ENCODE results near the gene TOP1. TPM values are rescaled to one million over a fixed set of nuclear protein-coding genes. Genes with fewer than 3 reads are reported as not detected.
A peak's percentile ranks its signal among the peaks of the same experiment; 100 is the strongest.

Gene TOP1
- total RNA-seq, 1 donor from 2014 or later = 17.2 TPM

DNA sequence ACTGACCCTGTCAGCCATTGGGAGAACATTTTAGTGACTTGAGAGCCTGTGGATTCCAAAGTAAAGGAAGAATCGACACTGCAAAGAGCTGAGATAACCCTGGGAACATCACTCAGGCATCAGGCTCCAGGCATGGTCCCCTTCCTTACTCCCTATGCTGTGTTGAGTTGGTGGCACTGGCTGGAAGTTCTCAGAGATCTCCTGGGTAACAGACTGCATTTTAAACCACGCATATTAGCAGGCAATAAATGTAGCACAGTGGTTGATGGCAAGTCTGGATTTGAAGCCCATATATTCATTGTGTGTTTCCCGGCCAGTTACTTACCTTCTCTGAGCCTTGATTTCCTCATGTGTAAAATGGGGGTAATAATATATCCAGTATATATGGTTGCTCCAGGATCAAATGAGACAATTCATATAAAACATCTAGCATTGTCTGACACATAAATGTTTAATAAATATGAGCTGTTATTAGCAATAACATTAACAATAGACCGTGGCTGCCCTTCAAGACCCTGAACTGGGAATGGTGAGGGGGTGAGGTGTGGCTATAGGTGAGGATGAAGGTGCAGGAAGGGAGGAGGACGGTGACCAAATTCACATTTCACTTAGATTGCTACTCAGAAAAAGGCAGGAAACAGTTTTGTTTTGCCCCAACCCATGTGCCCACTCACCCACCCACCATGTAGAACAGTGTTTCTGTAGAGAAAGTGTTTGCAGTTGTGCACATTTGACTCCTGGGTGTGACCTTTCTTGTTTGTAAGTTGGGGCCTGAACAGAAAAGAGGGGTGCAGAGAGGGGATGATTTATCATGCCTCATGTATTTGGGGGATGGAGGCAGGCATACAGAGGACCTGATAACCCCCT is 110.8 kb downstream of the TOP1 start:
- Histone ChIP-seq H3K4me1 (ENCODE audit: control insufficient read depth in 3 of 3, insufficient read depth in 3 of 3, low read length in 3 of 3) (peaks cover 50 to 71% (median 58%) of the 10 kb centered on the region in 3 donors), H3K27me3 (ENCODE audit: control insufficient read depth in 3 of 3, insufficient read depth in 3 of 3, low read length in 3 of 3) (no peaks in the 10 kb centered on the region)

DNA sequence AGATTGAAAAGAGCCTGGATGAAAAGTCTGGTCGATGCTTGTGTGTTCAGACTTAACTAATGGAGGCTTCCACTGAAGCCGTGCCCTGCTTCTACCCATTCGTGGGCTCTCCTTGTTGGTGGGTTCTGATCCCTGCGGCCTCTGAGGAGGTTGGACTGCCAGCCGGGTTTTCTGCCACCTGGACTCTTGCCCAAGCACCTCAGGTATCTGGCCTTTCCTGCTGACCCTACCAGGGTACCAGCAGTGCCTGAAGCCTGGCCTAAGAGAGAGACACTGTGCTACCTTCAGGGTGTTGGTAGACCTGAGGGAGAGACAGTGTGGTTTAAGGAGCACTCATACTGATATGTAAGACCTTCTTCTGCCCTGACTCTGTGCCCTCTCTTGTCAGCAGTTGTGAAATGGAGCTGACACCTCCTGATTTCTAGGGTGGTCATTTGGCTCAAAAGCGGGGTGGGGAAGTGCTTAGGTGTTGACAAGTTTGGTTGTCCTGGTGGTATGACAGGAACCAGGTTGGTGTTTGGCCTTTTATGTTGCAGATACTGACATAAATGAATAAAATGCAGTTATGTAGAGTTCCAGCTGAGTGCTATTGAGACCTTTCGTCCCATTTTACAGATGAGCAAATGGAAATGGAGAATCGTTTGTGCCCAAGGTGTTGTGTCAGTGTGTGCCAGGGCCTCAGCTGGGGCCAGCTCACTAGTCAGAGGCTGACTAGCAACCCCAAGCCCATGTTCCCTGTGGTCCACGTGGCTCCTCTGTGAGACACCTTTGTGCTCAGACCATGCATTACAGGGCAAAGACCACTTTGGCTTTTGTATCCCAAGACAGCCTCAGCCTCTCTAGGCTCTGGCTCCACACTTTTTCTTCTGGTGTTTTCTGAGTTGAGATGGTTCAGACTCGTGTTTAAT is 111.9 kb downstream of the TOP1 start:
- Histone ChIP-seq H3K4me3 (ENCODE audit: low read length in 3 of 3) (peak overlapping the region in 2 of 3 donors; percentile 1 to 13), H3K9me3 (ENCODE audit: control insufficient read depth in 3 of 3, low read length in 3 of 3) (no peaks in the 10 kb centered on the region), H3K9ac (ENCODE audit: low read depth in 1 of 3, low read length in 3 of 3) (peak overlapping the region; percentile 5 to 94 (median 26)), H3K27me3 (ENCODE audit: control insufficient read depth in 3 of 3, insufficient read depth in 3 of 3, low read length in 3 of 3) (no peaks in the 10 kb centered on the region), H3K4me1 (ENCODE audit: control insufficient read depth in 3 of 3, insufficient read depth in 3 of 3, low read length in 3 of 3) (peaks cover 56 to 79% (median 69%) of the 10 kb centered on the region in 3 donors), H3K36me3 (ENCODE audit: control insufficient read depth in 3 of 3, insufficient read depth in 3 of 3, low read length in 3 of 3) (no peaks in the 10 kb centered on the region), H3K27ac (ENCODE audit: low read depth, low read length) (peak overlapping the region; percentile 64)

More for the DNA sequence above, 110.8 kb downstream of the TOP1 start:
- Histone ChIP-seq H3K27ac (ENCODE audit: low read depth, low read length) (peak overlapping the region; percentile 78), H3K4me3 (ENCODE audit: low read length in 3 of 3) (peak overlapping the region; percentile 69 to 87 (median 75)), H3K9ac (ENCODE audit: low read depth in 1 of 3, low read length in 3 of 3) (peak overlapping the region; percentile 49 to 94 (median 81)), H3K36me3 (ENCODE audit: control insufficient read depth in 3 of 3, insufficient read depth in 3 of 3, low read length in 3 of 3) (no peaks in the 10 kb centered on the region), H3K9me3 (ENCODE audit: control insufficient read depth in 3 of 3, low read length in 3 of 3) (no peaks in the 10 kb centered on the region)

DNA sequence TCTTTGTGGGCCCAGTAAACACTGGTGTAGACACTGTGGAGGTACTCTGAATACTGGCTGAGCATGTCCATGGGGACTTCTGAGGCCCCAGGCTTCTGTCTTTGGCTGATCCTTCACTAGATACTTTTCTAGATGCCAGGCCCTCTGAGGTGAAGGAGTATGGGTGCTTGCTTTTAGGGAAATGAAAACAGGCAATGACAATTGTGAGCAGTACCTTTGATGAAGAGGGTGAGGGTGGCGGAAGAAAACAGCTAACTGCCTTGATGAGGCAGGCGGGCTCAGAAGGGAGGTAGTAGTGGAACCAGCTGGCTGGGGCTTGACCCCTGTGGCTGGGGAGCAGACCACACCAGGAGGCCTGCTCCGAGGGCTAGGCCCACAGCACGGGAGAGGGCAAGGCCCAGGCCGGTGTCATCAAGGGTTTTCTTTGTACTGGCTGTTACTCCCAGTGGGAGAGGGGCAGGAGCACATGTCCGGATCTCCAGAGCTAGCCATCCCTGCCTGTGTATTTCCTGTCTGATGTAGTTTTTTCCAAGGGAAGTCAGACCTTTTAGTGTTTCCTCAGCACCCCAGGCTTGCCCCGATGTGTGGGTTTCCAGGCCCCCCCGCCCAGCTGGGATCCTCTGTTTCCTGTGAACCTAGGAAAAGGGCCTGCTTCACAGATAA is 112.7 kb downstream of the TOP1 start:
- H3K9me3 ChIP-seq (ENCODE audit: control insufficient read depth in 3 of 3, low read length in 3 of 3) = no peaks in the 10 kb centered on the region
- peak overlapping the region in 1 of 3 donors; percentile 13 for H3K4me3 ChIP-seq (ENCODE audit: low read length in 3 of 3)
- H3K4me1 ChIP-seq (ENCODE audit: control insufficient read depth in 3 of 3, insufficient read depth in 3 of 3, low read length in 3 of 3) = peaks cover 63 to 80% (median 73%) of the 10 kb centered on the region in 3 donors
- H3K27me3 ChIP-seq (ENCODE audit: control insufficient read depth in 3 of 3, insufficient read depth in 3 of 3, low read length in 3 of 3) = no peaks in the 10 kb centered on the region
- H3K9ac ChIP-seq (ENCODE audit: low read depth in 1 of 3, low read length in 3 of 3) = peak overlapping the region in 2 of 3 donors; percentile 3 to 26
- peak overlapping the region; percentile 64 for H3K27ac ChIP-seq (ENCODE audit: low read depth, low read length)
- H3K36me3 ChIP-seq (ENCODE audit: control insufficient read depth in 3 of 3, insufficient read depth in 3 of 3, low read length in 3 of 3) = no peaks in the 10 kb centered on the region

DNA sequence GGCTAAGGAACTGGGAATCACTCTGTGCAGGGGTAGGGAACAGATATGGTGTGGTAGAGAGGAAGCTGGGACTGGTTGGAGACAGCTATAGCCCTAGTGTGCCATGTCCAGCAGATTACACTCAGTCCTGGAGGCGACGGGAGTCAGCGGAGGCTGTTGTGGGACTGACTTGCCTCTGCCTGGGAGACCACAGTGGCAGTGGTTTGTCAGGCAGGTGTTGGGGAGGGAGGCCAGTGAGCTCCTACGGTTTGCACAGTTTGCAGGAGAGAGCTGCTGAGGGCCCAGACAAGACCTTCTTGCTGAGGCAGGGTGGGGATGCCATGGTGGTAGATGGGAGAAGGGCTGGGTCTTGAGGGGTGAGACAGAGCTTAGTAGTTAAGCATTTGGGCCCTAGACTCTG is 113.6 kb downstream of the TOP1 start:
- Histone ChIP-seq H3K36me3 (ENCODE audit: control insufficient read depth in 3 of 3, insufficient read depth in 3 of 3, low read length in 3 of 3) (no peaks in the 10 kb centered on the region), H3K4me1 (ENCODE audit: control insufficient read depth in 3 of 3, insufficient read depth in 3 of 3, low read length in 3 of 3) (peaks cover 69 to 86% (median 79%) of the 10 kb centered on the region in 3 donors), H3K9ac (ENCODE audit: low read depth in 1 of 3, low read length in 3 of 3) (peak overlapping the region in 2 of 3 donors; percentile 16 to 63), H3K9me3 (ENCODE audit: control insufficient read depth in 3 of 3, low read length in 3 of 3) (no peaks in the 10 kb centered on the region), H3K4me3 (ENCODE audit: low read length in 3 of 3) (peak overlapping the region in 1 of 3 donors; percentile 8), H3K27ac (ENCODE audit: low read depth, low read length) (no peak overlapping the region), H3K27me3 (ENCODE audit: control insufficient read depth in 3 of 3, insufficient read depth in 3 of 3, low read length in 3 of 3) (no peaks in the 10 kb centered on the region)

DNA sequence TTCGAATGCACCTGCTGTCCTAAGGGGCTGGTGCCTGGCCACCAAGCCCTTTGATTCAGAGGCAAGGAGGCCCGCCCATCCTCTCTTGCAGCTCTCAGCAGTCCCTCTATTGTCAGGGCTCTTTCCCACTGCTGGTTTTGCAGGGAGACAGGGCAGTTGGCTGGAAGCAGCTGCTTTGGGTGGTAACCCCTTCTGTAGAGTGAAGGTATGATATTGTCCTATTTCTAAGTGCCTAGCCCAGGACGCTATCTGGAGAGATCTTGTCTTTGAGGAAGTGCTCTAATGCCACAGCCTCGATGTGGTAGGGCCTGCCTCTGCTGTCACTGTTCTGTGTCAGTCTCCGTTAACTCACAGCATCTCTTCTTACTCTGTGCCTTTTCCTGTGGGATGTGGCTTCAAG is 114.3 kb downstream of the TOP1 start:
- Histone ChIP-seq H3K36me3 (ENCODE audit: control insufficient read depth in 3 of 3, insufficient read depth in 3 of 3, low read length in 3 of 3) (no peaks in the 10 kb centered on the region), H3K27ac (ENCODE audit: low read depth, low read length) (no peak overlapping the region), H3K9me3 (ENCODE audit: control insufficient read depth in 3 of 3, low read length in 3 of 3) (no peaks in the 10 kb centered on the region), H3K4me3 (ENCODE audit: low read length in 3 of 3) (no peak overlapping the region), H3K9ac (ENCODE audit: low read depth in 1 of 3, low read length in 3 of 3) (no peak overlapping the region), H3K4me1 (ENCODE audit: control insufficient read depth in 3 of 3, insufficient read depth in 3 of 3, low read length in 3 of 3) (peaks cover 74 to 92% (median 85%) of the 10 kb centered on the region in 3 donors), H3K27me3 (ENCODE audit: control insufficient read depth in 3 of 3, insufficient read depth in 3 of 3, low read length in 3 of 3) (no peaks in the 10 kb centered on the region)

DNA sequence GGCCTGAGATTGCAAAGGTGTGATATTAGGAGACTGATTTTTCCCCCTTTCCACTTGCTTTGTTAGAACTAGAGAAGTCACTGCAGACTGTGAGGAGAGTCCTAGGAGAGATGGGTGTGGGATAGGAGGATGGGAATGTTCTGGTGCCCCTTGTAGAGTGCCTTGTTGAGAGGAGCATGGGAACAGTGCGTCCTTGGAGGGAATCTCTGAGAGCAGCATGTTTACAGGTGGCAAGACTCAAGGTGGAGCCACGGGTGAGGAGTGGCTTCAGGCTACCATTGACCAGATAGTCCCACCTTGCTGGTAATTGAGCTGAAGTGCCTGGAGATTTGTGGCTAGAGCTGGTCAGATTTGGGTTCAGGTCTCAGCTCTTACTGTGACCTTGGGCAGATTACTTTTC is 114.7 kb downstream of the TOP1 start:
- no peak overlapping the region for H3K9ac ChIP-seq (ENCODE audit: low read depth in 1 of 3, low read length in 3 of 3)
- peaks cover 79 to 95% (median 87%) of the 10 kb centered on the region in 3 donors for H3K4me1 ChIP-seq (ENCODE audit: control insufficient read depth in 3 of 3, insufficient read depth in 3 of 3, low read length in 3 of 3)
- H3K36me3 ChIP-seq (ENCODE audit: control insufficient read depth in 3 of 3, insufficient read depth in 3 of 3, low read length in 3 of 3) = no peaks in the 10 kb centered on the region
- no peaks in the 10 kb centered on the region for H3K9me3 ChIP-seq (ENCODE audit: control insufficient read depth in 3 of 3, low read length in 3 of 3)
- no peak overlapping the region for H3K4me3 ChIP-seq (ENCODE audit: low read length in 3 of 3)
- no peaks in the 10 kb centered on the region for H3K27me3 ChIP-seq (ENCODE audit: control insufficient read depth in 3 of 3, insufficient read depth in 3 of 3, low read length in 3 of 3)
- no peak overlapping the region for H3K27ac ChIP-seq (ENCODE audit: low read depth, low read length)

DNA sequence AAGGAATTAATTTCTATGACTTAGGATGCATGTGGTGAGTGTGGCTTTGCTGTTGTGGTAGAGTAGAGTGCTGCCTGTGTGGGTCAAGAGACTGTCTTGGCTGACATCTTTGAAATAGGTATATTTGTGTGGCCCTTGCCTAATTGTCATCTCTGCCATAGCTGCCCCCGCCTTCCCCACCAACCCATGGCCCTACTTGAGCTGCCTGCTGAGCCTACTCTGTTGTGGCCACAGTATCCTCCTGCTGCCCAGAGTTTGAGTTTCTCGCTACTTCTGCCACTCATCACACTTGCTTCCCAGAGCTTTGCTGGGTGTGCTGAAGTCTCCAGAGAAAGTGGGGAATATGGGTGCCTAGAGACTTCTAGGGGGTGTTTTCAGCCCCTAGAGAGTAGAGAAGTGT is 116.7 kb downstream of the TOP1 start:
- Histone ChIP-seq H3K4me1 (ENCODE audit: control insufficient read depth in 3 of 3, insufficient read depth in 3 of 3, low read length in 3 of 3) (peaks cover 83 to 88% (median 86%) of the 10 kb centered on the region in 3 donors), H3K27ac (ENCODE audit: low read depth, low read length) (no peak overlapping the region), H3K4me3 (ENCODE audit: low read length in 3 of 3) (no peak overlapping the region)

DNA sequence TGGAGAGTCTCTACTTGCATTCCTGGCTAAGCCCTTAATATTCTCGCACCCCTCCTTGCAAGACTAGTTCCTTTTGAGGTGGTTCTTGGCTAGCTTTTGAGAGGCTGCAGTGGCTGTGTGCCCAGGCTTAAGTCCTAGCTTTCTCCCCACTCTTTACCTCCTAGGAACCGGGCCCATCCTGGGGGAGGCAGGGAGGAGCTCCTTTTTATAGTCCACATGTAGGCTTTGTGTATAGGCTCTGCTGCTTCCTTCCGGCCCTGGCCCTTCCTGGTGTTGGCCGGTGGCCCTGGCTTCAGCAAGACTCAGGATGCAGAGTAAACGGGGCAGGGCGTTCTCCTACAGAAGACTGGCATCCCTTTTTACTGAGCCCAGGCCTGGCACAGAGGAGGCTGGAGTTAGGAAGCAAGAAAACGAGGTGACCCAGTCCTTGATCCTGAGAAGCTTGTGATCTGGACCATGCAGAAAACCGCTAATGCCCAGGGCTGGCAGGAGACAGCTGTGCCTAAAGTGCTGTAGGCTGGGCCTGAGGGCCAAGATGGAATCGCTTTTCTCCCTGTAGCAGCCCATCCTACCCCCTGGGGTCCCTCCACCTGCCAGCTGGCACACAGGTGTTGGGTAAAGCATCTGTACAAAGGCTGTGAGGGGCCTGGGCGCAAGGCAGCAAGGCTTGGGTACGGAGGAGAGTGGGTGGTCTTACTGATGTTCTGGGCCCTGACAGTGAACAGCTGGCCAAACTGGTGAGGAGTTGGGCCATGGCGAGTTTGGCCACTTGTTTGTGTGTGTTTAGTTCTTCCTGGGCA is 117.4 kb downstream of the TOP1 start:
- Histone ChIP-seq H3K27me3 (ENCODE audit: control insufficient read depth in 3 of 3, insufficient read depth in 3 of 3, low read length in 3 of 3) (no peaks in the 10 kb centered on the region), H3K27ac (ENCODE audit: low read depth, low read length) (peak overlapping the region; percentile 41), H3K4me1 (ENCODE audit: control insufficient read depth in 3 of 3, insufficient read depth in 3 of 3, low read length in 3 of 3) (peaks cover 81 to 88% (median 84%) of the 10 kb centered on the region in 3 donors), H3K9ac (ENCODE audit: low read depth in 1 of 3, low read length in 3 of 3) (peak overlapping the region in 2 of 3 donors; percentile 8 to 18), H3K36me3 (ENCODE audit: control insufficient read depth in 3 of 3, insufficient read depth in 3 of 3, low read length in 3 of 3) (no peaks in the 10 kb centered on the region), H3K4me3 (ENCODE audit: low read length in 3 of 3) (peak overlapping the region in 1 of 3 donors; percentile 3), H3K9me3 (ENCODE audit: control insufficient read depth in 3 of 3, low read length in 3 of 3) (no peaks in the 10 kb centered on the region)

More for the DNA sequence above, 116.7 kb downstream of the TOP1 start:
- no peaks in the 10 kb centered on the region for H3K27me3 ChIP-seq (ENCODE audit: control insufficient read depth in 3 of 3, insufficient read depth in 3 of 3, low read length in 3 of 3)
- H3K36me3 ChIP-seq (ENCODE audit: control insufficient read depth in 3 of 3, insufficient read depth in 3 of 3, low read length in 3 of 3) = no peaks in the 10 kb centered on the region
- H3K9ac ChIP-seq (ENCODE audit: low read depth in 1 of 3, low read length in 3 of 3) = no peak overlapping the region
- H3K9me3 ChIP-seq (ENCODE audit: control insufficient read depth in 3 of 3, low read length in 3 of 3) = no peaks in the 10 kb centered on the region

DNA sequence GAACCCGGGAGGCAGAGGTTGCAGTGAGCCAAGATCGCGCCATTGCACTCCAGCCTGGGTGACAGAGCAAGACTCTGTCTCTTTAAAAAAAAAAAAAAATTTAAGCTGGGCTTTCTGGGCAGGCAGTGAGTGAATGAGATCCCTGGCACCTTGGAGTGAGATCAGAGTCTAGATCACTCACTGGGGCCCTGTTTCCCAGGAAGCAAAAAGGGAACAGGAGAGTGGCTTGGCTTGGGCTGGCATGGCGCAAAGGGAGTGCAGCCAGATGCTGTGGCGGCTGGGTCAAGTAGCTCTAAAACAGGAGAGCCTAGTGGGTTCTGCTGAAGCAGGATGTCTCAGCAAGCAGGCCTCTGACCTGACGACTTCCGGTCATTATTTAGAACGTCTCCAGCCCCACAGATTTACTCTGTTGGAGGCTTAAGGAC is 119.2 kb downstream of the TOP1 start:
- Histone ChIP-seq H3K36me3 (ENCODE audit: control insufficient read depth in 3 of 3, insufficient read depth in 3 of 3, low read length in 3 of 3) (no peaks in the 10 kb centered on the region), H3K9ac (ENCODE audit: low read depth in 1 of 3, low read length in 3 of 3) (no peak overlapping the region), H3K4me1 (ENCODE audit: control insufficient read depth in 3 of 3, insufficient read depth in 3 of 3, low read length in 3 of 3) (peaks cover 76 to 86% (median 86%) of the 10 kb centered on the region in 3 donors), H3K27me3 (ENCODE audit: control insufficient read depth in 3 of 3, insufficient read depth in 3 of 3, low read length in 3 of 3) (no peaks in the 10 kb centered on the region), H3K9me3 (ENCODE audit: control insufficient read depth in 3 of 3, low read length in 3 of 3) (no peaks in the 10 kb centered on the region), H3K4me3 (ENCODE audit: low read length in 3 of 3) (peak overlapping the region in 1 of 3 donors; percentile 29), H3K27ac (ENCODE audit: low read depth, low read length) (no peak overlapping the region)

All from skeletal muscle tissue (tissue), 4 donors.